ENCODE results near the gene B4GALT3. TPM values are rescaled to one million over a fixed set of nuclear protein-coding genes. Genes with fewer than 3 reads are reported as not detected.
A peak's percentile ranks its signal among the peaks of the same experiment; 100 is the strongest.

Gene B4GALT3
- total RNA-seq, 1 donor from 2014 or later: 44.0 TPM

DNA sequence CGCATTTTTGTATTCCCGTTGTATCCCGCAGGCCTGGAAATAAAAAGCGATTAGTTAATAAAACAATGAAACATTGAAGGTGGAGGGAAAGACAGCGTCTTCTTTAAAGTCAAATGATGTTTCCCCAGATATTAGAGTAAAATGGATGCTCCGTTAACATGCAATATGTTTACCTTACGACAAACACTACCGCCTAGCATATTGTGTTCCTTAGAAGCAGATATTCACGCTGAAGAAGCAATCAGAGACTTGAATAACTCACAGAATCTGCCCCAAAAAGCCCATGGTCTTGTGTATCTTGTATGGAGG is 583 bp upstream of the B4GALT3 start:
- TF ChIP-seq, protein P1, sequence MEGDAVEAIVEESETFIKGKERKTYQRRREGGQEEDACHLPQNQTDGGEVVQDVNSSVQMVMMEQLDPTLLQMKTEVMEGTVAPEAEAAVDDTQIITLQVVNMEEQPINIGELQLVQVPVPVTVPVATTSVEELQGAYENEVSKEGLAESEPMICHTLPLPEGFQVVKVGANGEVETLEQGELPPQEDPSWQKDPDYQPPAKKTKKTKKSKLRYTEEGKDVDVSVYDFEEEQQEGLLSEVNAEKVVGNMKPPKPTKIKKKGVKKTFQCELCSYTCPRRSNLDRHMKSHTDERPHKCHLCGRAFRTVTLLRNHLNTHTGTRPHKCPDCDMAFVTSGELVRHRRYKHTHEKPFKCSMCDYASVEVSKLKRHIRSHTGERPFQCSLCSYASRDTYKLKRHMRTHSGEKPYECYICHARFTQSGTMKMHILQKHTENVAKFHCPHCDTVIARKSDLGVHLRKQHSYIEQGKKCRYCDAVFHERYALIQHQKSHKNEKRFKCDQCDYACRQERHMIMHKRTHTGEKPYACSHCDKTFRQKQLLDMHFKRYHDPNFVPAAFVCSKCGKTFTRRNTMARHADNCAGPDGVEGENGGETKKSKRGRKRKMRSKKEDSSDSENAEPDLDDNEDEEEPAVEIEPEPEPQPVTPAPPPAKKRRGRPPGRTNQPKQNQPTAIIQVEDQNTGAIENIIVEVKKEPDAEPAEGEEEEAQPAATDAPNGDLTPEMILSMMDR (IDR thresholded peaks at IDR 0.05; ENCODE audit: unreplicated experiment): no peak

GRCh38 chr1:161176468-161177111 is 717 bp downstream of the B4GALT3 start:
- DNase-seq (ENCODE audit: low spot score): no peak
- Mint-ChIP-seq H3K4me1 (ENCODE audit: unreplicated experiment) (peaks cover 25% of the 10 kb centered on the region), H3K9me3 (ENCODE audit: unreplicated experiment) (no peaks in the 10 kb centered on the region), H3K27ac (ENCODE audit: unreplicated experiment) (peak overlapping the region; percentile 96), H3K36me3 (ENCODE audit: low read depth, unreplicated experiment) (peaks cover 37% of the 10 kb centered on the region), H3K4me3 (ENCODE audit: unreplicated experiment) (peak overlapping the region; percentile 99), H3K27me3 (ENCODE audit: unreplicated experiment) (peaks cover 14% of the 10 kb centered on the region)
- TF ChIP-seq, protein P1 (IDR thresholded peaks at IDR 0.05; ENCODE audit: unreplicated experiment): no peak

More for the DNA sequence above, 583 bp upstream of the B4GALT3 start:
- H3K4me3 Mint-ChIP-seq (ENCODE audit: unreplicated experiment): peak overlapping the region; percentile 99
- H3K4me1 Mint-ChIP-seq (ENCODE audit: unreplicated experiment): peaks cover 25% of the 10 kb centered on the region
- peak overlapping the region; percentile 50 for H3K27ac Mint-ChIP-seq (ENCODE audit: unreplicated experiment)
- no peak for DNase-seq (ENCODE audit: low spot score)
- H3K9me3 Mint-ChIP-seq (ENCODE audit: unreplicated experiment): no peaks in the 10 kb centered on the region
- H3K36me3 Mint-ChIP-seq (ENCODE audit: low read depth, unreplicated experiment): peaks cover 31% of the 10 kb centered on the region
- peaks cover 14% of the 10 kb centered on the region for H3K27me3 Mint-ChIP-seq (ENCODE audit: unreplicated experiment)

GRCh38 chr1:161175771-161176453 is 1.4 kb downstream of the B4GALT3 start:
- Mint-ChIP-seq H3K4me3 (ENCODE audit: unreplicated experiment) (peak overlapping the region; percentile 99), H3K36me3 (ENCODE audit: low read depth, unreplicated experiment) (peaks cover 41% of the 10 kb centered on the region), H3K4me1 (ENCODE audit: unreplicated experiment) (peaks cover 25% of the 10 kb centered on the region), H3K9me3 (ENCODE audit: unreplicated experiment) (no peaks in the 10 kb centered on the region), H3K27ac (ENCODE audit: unreplicated experiment) (peak overlapping the region; percentile 8), H3K27me3 (ENCODE audit: unreplicated experiment) (peaks cover 14% of the 10 kb centered on the region)
- no peak for DNase-seq (ENCODE audit: low spot score)
- TF ChIP-seq, protein P1 (IDR thresholded peaks at IDR 0.05; ENCODE audit: unreplicated experiment): no peak

- peaks cover 14% of the 10 kb centered on the region for H3K27me3 Mint-ChIP-seq (ENCODE audit: unreplicated experiment)
- no peak overlapping the region for H3K27ac Mint-ChIP-seq (ENCODE audit: unreplicated experiment)
- peaks cover 25% of the 10 kb centered on the region for H3K4me1 Mint-ChIP-seq (ENCODE audit: unreplicated experiment)
- no peak overlapping the region for H3K4me3 Mint-ChIP-seq (ENCODE audit: unreplicated experiment)
- DNase-seq (ENCODE audit: low spot score): no peak
- peaks cover 43% of the 10 kb centered on the region for H3K36me3 Mint-ChIP-seq (ENCODE audit: low read depth, unreplicated experiment)
- TF ChIP-seq, protein P1 (IDR thresholded peaks at IDR 0.05; ENCODE audit: unreplicated experiment): no peak
- no peaks in the 10 kb centered on the region for H3K9me3 Mint-ChIP-seq (ENCODE audit: unreplicated experiment)
Measured at GRCh38 chr1:161174911-161175310, 2.4 kb downstream of the B4GALT3 start.

DNA sequence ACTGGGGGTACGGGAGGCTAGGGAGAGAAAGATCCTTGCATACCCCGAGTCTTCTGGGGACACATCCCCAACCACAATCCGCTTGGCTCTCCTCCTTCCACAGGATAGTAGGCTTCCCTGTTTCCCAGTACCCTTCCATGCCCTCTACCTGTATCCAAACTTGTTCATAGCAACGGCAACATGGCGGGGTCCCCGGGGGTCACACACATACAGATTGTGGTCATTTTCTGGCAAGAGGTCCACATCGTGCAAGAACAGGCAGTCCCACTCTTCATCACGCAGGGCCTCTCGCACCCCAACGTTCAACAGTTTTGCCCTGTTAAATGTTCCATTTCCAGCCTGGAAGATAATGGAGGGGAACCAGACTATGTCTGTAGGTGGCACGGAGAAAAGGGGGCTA is 3.6 kb downstream of the B4GALT3 start:
- DNase-seq (ENCODE audit: low spot score): no peak
- peaks cover 48% of the 10 kb centered on the region for H3K36me3 Mint-ChIP-seq (ENCODE audit: low read depth, unreplicated experiment)

More for the DNA sequence above, 3.6 kb downstream of the B4GALT3 start:
- TF ChIP-seq, protein P1 (IDR thresholded peaks at IDR 0.05; ENCODE audit: unreplicated experiment): no peak
- Mint-ChIP-seq H3K9me3 (ENCODE audit: unreplicated experiment) (no peaks in the 10 kb centered on the region), H3K27me3 (ENCODE audit: unreplicated experiment) (peaks cover 14% of the 10 kb centered on the region), H3K27ac (ENCODE audit: unreplicated experiment) (no peak overlapping the region), H3K4me1 (ENCODE audit: unreplicated experiment) (peaks cover 25% of the 10 kb centered on the region), H3K4me3 (ENCODE audit: unreplicated experiment) (no peak overlapping the region)
